Gastrocnemius medialis (tissue), 4 donors: ENCODE data around the gene GINS1. TPM values are rescaled to one million over a fixed set of nuclear protein-coding genes. Genes with fewer than 3 reads are reported as not detected.

Experiments used
- ATAC-seq, 2 donors: fragments of 150-250 bp; one replicate each; pipeline ENCODE4 v1.9.1; 2016
- DNase-seq, 2 donors: peaks; one replicate each; pipeline ENCODE4 v3.0.0-alpha.2; 2019
- H3K27ac ChIP-seq, 4 donors: fragments of 200-600 bp; sonication (generic); 1 replicate in 1 of 4; 2 replicates in 3 of 4; pipeline ENCODE4 v1.5.1; 2016 to 2018; ENCODE audit warnings: mild to moderate bottlenecking in 2 of 4, moderate library complexity in 1 of 4
- H3K27me3 ChIP-seq, 3 donors: fragments of 200-600 bp; sonication (generic) in 2 of 3; 1 replicate in 1 of 3; 2 replicates in 2 of 3; pipeline versions ENCODE4 v1.5.1 to v1.6.0; 2016 to 2019; ENCODE audit warnings: mild to moderate bottlenecking in 1 of 3, moderate library complexity in 1 of 3
- H3K36me3 ChIP-seq, 2 donors: fragments of 200-600 bp; sonication (generic) in 1 of 2; one replicate each; pipeline ENCODE4 v1.5.1; 2017 to 2018
- H3K4me1 ChIP-seq, 2 donors: fragments of 200-600 bp; sonication (generic) in 1 of 2; one replicate each; pipeline ENCODE4 v1.5.1; 2016 to 2017; ENCODE audit warnings: mild to moderate bottlenecking in 2 of 2
- H3K4me3 ChIP-seq, 4 donors: fragments of 200-600 bp; sonication (generic) in 3 of 4; 1 replicate in 1 of 4; 2 replicates in 3 of 4; pipeline ENCODE4 v1.5.1; 2016 to 2019; ENCODE audit warnings: mild to moderate bottlenecking in 2 of 4
- H3K9me3 ChIP-seq, 3 donors: fragments of 200-600 bp; sonication (generic) in 2 of 3; 1 replicate in 1 of 3; 2 replicates in 2 of 3; pipeline ENCODE4 v1.5.1; 2016 to 2019
- POLR2A ChIP-seq, 2 donors: fragments of 450-650 bp; IDR thresholded peaks; one replicate each; pipeline ENCODE4 v1.6.1; 2017; ENCODE audit warnings: antibody characterized with exemption in 2 of 2, mild to moderate bottlenecking in 2 of 2, moderate library complexity in 2 of 2
- in situ Hi-C, 4 donors: fragments of 200-750 bp; cut with MboI; loops; one replicate each; pipeline versions ENCODE4 v1.15.0 to v1.8.0; 2017; ENCODE audit warnings: low sequenced_read_pairs in 4 of 4
- intact Hi-C: fragments of 100-400 bp; cut with DNase I; formaldehyde crosslinking; loops from one replicate; pipeline ENCODE4 v1.15.1; 2023; ENCODE audit warnings: low total_unique reads
- total RNA-seq, 4 donors: library from RNA; depleted of rRNA; stranded (reverse); fragments of >200 nt; gene quantifications; one replicate each; pipeline versions ENCODE4 v1.1.0 to v1.2.3, GENCODE V29; 2016
- TF ChIP-seq, protein P1 (sequence below), 5 experiments: fragments of 450-650 bp in 3 of 5; fragments of 200-600 bp in 2 of 5; sonication (generic) in 2 of 5; IDR thresholded peaks in 4 of 5; conservative IDR thresholded peaks in 1 of 5; 1 replicate in 4 of 5; 2 replicates in 1 of 5; pipeline ENCODE4 v1.5.1; 2016 to 2019; ENCODE audit warnings: antibody characterized with exemption in 5 of 5, mild to moderate bottlenecking in 3 of 5, moderate library complexity in 3 of 5

GINS1 gene
- total RNA-seq, 4 donors from 2014 or later: 0.07 to 0.20 TPM; not detected in 2

DNA sequence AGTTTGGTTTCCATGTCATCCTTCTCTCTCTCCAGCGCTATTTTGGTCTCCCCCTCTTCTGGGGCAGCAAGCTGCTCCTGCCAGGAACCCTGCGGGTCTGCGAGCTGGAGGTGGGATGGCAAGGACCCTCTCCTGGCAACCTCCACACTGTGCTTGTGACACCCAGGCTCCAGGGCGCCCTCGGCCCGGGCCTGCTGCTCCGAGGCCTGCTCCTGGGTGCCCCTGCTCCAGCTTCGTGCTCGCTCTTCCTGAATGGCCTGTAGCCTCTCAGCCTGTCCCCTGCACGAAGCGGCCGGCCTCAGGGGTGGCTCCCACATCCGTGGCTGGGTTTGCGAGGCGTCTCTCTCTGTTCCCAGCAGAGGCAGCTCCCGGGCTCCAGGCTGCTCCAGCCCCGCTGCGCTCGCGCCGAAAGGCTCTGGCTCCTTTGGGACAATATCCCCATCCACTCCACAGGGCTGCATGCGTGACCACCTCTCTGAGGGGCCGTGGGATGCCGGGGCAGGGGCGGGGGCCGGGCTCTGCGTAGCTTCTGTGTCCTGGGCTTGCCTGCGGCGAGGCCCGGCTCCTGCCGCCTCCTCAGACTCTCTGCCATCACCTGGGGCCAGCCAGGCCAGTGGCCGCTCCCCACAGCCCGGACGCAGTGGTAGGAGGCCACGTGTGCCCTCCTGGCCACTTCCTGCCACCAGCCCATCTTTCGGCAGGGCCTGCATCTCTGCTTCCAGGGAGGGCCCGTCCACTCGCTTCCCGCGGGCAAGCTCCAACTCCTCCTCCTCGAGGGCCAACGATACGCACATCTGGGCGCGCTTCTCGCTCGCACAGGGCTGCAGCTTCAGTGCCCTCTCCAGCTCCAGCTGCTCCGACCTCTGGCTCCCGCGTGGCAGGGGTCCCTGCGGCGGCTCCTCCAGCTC, 68.9 kb downstream of the GINS1 start:
- H3K4me1 ChIP-seq: no peaks in the 10 kb centered on the region
- H3K27me3 ChIP-seq: no peaks in the 10 kb centered on the region
- intact Hi-C loops: no loop called here
- no peaks in the 10 kb centered on the region for H3K36me3 ChIP-seq
- in situ Hi-C loops: no loop called here
- H3K9me3 ChIP-seq: no peaks in the 10 kb centered on the region
- no peak for TF ChIP-seq POLR2A (IDR thresholded peaks at IDR 0.05)
- TF ChIP-seq, protein P1, sequence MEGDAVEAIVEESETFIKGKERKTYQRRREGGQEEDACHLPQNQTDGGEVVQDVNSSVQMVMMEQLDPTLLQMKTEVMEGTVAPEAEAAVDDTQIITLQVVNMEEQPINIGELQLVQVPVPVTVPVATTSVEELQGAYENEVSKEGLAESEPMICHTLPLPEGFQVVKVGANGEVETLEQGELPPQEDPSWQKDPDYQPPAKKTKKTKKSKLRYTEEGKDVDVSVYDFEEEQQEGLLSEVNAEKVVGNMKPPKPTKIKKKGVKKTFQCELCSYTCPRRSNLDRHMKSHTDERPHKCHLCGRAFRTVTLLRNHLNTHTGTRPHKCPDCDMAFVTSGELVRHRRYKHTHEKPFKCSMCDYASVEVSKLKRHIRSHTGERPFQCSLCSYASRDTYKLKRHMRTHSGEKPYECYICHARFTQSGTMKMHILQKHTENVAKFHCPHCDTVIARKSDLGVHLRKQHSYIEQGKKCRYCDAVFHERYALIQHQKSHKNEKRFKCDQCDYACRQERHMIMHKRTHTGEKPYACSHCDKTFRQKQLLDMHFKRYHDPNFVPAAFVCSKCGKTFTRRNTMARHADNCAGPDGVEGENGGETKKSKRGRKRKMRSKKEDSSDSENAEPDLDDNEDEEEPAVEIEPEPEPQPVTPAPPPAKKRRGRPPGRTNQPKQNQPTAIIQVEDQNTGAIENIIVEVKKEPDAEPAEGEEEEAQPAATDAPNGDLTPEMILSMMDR (IDR thresholded peaks at IDR 0.05 in 4 of 5, conservative IDR thresholded peaks at IDR 0.05 in 1 of 5): no peak
- no peak overlapping the region for H3K4me3 ChIP-seq
- ATAC-seq (no peak), DNase-seq (no peak)
- no peak overlapping the region for H3K27ac ChIP-seq

DNA sequence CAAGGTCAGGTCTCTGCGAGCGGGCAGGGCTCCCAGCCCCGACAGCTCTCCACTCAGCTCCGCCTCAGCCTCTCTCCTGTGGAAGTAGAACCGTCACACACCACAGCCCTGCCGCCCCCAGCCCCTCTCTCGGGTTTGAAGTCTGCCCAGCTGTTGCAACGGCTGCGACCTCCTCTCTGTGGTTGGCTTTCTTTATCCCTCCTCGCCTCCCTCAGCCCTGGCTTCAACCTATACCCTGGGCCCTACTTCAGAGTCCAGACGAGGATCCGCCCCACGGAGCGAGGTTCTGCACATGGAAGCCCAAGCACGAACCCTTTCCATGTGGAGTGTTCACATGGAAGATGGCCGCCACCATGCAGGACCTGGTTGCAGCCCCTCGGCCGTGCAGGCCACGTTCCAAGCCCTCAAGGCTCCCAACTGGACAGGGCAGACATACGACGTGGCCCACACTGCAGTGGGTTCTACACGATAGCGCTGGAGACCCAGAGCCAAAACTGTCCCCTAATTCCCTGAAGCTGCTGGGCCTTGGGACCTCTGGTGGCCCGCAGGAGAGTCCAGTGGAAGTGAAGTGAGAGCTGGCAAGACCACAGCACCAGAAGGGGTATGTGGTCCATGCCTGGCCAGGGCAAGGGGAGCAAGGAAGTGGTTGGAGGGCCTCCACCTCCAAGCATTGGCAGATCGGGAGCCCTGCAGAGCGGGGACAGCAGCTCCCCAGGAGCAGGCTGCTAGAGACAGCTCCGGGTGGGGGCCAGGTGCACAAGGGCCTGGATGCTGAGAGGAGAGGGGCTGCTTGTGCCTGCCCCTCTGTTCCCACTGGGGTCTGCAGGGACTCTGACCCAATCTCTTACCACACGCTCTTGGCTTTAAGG, 69.8 kb downstream of the GINS1 start:
- no peaks in the 10 kb centered on the region for H3K9me3 ChIP-seq
- H3K4me1 ChIP-seq: no peaks in the 10 kb centered on the region
- ATAC-seq (no peak), DNase-seq (no peak)
- no peak overlapping the region for H3K4me3 ChIP-seq
- no peak overlapping the region for H3K27ac ChIP-seq
- no peaks in the 10 kb centered on the region for H3K36me3 ChIP-seq
- intact Hi-C loops: no loop called here
- in situ Hi-C loops: no loop called here
- no peaks in the 10 kb centered on the region for H3K27me3 ChIP-seq
- TF ChIP-seq, protein P1 (IDR thresholded peaks at IDR 0.05 in 4 of 5, conservative IDR thresholded peaks at IDR 0.05 in 1 of 5): no peak
- TF ChIP-seq POLR2A (IDR thresholded peaks at IDR 0.05): no peak

DNA sequence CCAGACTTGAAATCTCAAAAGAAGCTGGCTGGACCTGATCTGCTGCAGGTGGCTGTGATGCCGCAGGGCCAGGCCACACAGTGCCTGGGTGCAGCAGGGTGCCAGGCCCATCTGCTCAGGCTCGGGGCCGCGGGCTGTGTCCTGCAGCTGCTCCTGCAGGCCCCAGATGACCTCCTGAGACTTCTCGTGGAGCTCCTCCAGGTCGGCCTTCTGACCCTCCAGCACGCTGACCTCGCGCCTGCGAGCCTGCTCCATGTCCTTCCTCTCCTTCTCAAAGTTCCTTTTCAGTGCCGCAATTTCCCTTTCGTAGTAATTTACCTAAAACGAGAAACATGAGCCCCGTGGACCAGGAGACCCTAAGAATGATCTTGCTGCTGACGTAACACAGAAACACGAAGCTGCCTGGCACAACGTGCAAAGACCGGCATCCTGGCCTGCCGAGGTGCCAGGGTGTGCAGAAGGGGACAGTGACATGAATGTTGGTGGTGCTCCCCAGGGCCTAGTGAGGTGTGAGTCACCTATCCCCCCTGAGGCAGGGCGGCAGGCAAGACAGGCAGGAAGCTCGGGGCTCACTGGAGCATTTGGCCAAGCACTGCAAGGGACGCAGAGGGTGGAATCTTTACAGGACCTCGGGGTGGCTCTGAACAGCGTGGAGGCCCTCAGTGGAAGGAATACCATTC, 71.6 kb downstream of the GINS1 start:
- TF ChIP-seq POLR2A (IDR thresholded peaks at IDR 0.05): no peak
- TF ChIP-seq, protein P1 (IDR thresholded peaks at IDR 0.05 in 4 of 5, conservative IDR thresholded peaks at IDR 0.05 in 1 of 5): no peak
- H3K9me3 ChIP-seq: no peaks in the 10 kb centered on the region
- no peak overlapping the region for H3K27ac ChIP-seq
- no peaks in the 10 kb centered on the region for H3K27me3 ChIP-seq
- no peak for DNase-seq
- no peak for ATAC-seq
- in situ Hi-C loops (no loop called here), intact Hi-C loops (no loop called here)
- no peaks in the 10 kb centered on the region for H3K36me3 ChIP-seq
- H3K4me1 ChIP-seq: no peaks in the 10 kb centered on the region
- H3K4me3 ChIP-seq: no peak overlapping the region

DNA sequence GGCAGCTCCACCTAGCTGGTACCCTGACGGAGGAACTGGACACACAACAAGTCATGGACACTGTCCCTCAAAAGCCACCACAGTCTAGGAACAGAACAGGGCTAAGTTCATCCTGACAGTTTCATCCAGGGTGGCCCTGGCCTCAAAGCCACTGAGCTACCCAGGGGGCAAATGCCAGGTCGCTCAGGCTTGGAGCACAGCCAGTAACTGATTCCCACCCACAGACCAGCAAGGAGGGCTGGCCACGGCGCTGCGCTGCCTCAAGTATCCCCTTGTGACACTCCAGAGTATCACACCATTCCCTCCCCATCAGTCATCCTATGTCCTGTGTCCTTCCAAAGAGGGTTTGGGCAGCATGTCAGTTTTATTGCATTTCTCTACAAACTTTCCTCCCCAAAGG, 72.2 kb downstream of the GINS1 start:
- Histone ChIP-seq H3K27ac (no peak overlapping the region), H3K9me3 (no peaks in the 10 kb centered on the region), H3K4me3 (no peak overlapping the region), H3K4me1 (no peaks in the 10 kb centered on the region), H3K36me3 (no peaks in the 10 kb centered on the region), H3K27me3 (no peaks in the 10 kb centered on the region)
- TF ChIP-seq POLR2A (IDR thresholded peaks at IDR 0.05): no peak
- TF ChIP-seq, protein P1 (IDR thresholded peaks at IDR 0.05 in 4 of 5, conservative IDR thresholded peaks at IDR 0.05 in 1 of 5): no peak
- intact Hi-C loops: no loop called here
- DNase-seq (no peak), ATAC-seq (no peak)
- in situ Hi-C loops: no loop called here
